ENCODE results near the gene LRTM2.
A peak's percentile ranks its signal among the peaks of the same experiment; 100 is the strongest.

LRTM2 gene

DNA sequence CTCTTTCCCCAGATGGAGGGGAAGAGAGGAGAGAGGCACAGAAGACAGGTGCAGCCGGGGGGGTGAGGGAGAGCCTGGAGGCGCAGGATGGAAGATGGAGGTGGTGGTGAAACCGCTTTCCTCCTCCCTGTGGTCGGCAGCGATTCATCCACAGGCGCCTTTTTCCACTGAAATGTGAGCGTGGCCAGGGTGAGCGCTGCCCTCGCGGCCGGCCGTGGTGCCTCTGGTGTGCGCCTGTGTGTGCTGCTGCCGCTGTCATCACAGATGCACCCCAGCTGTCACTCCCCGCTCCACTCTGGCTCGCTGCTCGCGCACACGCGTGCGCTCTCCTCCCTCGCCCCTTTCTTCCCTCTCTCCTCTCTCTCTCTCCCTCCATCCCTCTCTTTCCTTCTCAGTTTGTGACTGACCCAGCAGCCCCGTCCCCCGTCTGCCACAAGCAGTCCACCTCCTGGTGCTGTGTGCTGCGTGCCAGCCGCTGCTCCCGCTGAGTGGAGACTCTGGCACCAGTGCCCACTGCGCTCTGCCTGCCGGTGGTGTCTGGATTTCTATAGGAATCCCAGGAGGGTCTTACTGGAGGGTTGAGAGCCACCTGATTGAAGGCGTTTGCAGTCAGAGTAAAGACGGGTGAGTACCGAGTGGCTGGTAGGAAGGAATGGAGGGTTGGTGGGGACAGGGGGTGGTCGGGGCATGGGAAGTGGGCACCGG, at the start of gene LRTM2:
Gene LRTM2, plus strand, starts transcription at position 375 of the 705 bp plus-strand sequence. CDS start 7,584 bp downstream, outside the sequence.
- DNase-seq (ENCODE audit: low spot score) = no peak

DNA sequence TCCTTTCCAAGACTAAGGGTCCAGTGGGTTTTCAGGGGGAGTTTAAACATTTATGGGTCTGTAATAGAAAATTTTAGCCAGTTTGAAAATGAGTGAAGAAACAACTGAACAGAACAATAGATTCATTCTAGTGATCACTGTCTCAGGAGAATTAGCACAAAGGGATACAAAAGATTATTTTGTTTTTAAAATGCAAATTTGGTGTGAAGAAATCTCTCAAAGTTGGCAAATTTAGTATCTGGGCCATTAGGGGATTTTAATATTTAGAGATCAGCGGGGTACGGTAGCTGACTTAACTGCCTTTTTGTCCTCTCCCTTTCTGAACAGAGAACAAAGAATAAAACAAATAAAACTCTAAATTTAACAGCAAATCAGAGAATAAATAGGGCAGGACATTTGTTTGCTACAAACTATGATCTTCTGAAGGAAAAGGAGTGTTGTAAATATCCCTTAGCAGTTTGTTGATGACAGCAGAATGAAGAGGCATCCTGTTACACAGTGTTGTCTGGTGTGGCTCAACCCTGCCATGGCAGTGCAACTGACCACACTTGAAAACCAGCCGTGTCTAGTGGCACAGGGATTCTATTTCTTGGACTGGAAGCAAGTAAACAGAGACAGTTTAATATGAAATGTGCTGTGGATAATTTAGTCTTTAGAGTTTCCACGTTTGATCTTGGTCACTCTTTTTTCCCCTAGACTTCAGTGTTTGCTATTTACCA, 46.3 kb upstream of the LRTM2 start:
- DNase-seq (ENCODE audit: low spot score) = no peak

DNA sequence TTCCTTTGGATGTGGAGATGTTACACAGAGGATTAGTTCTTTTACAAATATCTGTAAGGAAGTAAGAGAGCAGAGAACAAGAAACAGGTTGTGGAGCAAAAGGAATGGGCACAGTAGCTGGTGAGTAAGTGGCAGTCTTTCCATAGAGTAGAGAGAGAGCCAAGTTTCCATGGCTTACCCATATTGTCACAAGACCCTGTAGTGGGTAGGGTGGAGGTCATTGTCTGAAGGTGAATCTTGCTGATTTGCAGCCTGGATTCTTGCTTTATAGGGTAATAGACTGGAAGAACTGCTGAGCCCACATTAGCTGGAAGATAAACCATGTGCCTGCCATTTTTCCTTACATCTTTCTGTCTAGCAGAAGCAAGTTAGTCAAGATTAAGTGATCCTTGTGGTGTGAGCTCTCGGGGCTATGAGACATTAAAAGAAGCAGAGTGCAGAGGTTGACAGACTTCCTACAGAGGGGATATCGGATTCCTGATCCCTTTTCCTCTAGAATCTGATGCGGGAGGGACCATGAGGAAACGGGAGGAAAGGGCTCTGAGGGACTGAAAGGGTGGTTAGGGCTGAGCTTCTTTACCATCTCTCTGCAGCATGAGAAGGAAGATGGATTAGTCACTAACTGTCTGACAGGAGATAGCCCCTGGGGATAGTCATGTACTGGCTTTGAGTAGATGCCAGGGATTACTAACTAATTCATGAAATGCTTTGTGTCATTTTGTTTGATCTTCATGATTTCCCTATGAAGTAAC, 44.0 kb upstream of the LRTM2 start:
- no peak for DNase-seq (ENCODE audit: low spot score)

DNA sequence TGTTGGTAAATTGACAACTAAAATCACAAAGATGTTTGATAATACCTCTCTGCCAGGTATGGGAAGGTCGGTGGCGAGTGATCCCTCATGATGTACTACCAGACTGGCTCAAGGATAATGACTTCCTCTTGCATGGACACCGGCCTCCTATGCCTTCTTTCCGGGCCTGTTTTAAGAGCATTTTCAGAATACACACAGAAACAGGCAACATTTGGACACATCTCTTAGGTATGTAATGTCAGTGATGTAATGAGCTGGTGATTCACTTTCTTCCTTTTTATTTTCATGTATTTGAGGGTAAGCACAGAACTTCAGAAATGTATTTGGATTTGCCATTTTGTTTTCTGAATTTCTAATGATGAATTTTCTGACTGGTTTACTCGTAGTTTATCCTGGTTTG, 42.6 kb upstream of the LRTM2 start:
- DNase-seq (ENCODE audit: low spot score) = no peak

DNA sequence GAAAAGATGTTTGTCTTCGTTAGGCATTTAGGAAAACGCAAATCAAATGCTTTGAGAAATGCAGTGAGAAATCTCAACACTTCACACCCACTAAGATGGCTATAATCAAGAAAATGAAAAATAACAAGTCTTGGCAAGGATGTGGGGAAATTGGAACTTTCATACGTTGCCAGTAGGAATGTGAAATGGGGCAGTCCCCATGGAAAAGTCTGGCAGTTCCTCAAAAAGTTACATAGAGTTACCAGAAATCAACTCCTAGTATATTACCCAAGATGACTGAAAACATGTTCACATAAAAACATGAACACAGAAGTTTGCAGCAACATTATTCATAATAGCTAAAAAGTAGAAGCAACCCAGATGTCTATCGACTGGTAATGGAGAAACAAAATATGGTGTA, 41.5 kb upstream of the LRTM2 start:
- DNase-seq (ENCODE audit: low spot score) = no peak

DNA sequence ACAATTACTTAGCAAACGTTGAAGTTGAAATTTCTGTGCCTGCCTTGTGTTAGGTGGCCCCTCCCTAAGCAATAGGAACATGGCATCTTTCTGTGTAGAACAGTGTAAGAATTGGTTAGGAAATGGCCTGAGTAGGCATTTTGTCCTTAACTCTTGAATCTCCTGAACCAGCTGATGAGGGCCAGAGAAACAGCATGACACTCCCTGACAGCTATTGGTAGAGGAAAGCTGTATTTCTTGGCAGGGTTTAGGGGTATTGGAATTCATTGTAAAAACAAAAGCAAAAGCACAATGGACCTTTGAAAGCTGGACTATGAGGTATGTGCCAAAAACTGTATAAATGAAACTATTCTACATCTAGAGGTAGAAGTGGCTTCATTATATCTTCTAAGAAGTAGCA, 40.6 kb upstream of the LRTM2 start:
- DNase-seq (ENCODE audit: low spot score) = no peak

DNA sequence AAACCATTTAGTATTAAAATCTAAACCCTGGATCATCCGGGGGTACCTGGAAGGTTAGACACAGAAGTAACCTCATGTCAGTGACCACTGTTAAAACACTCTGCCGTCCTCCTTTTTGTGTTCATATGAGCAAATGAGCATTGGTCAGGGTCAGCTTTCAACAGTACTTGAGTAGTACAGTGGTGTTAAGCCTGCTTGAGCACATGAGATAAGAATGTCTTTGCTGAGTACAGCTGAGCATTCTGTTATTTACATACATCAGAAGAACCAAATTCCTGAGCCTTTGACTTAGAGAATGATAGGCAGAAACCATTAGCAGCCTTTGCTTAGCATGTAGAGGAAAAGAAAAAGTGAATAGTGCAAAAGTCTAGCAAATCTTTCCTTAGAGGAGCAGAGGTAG, 38.6 kb upstream of the LRTM2 start:
- no peak for DNase-seq (ENCODE audit: low spot score)

DNA sequence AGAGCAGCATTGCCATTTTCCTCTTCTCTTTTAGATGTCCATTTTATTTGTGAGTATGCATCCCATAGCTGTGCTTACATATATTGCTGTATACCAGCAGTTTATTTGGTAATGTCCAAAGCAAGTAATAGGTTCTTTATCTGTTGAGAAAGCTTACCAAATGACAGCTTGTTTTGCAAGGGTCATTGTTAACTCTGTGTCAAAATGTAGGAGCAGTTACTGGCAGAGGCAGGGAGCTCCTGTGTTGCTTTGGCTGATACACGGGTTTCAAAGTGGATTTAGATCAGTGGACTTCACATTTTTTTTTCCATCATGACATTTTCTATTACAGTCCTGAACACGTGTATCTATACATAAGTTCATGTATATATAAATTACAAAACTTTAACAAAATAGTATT, 38.1 kb upstream of the LRTM2 start:
- DNase-seq (ENCODE audit: low spot score) = no peak

DNA sequence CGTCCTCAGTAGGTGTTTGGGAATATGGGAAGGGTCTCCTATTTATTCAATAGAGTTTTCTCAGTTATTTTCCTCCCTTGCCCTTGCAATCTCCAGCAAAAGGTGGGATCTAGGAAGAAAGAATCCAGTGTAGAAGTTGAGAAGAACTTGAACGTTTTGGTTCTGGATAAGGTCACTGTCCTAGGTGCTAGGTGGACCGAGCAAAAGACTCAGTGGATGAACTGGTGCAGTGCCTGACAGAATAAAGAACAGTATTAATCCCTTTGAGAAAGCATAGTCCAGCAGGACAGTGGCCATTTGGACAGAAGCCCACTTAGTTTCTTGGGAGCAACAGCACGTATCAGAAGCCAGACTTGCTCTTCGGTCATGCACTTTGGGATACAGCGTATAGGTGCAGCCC, 32.7 kb upstream of the LRTM2 start:
- DNase-seq (ENCODE audit: low spot score) = no peak

DNA sequence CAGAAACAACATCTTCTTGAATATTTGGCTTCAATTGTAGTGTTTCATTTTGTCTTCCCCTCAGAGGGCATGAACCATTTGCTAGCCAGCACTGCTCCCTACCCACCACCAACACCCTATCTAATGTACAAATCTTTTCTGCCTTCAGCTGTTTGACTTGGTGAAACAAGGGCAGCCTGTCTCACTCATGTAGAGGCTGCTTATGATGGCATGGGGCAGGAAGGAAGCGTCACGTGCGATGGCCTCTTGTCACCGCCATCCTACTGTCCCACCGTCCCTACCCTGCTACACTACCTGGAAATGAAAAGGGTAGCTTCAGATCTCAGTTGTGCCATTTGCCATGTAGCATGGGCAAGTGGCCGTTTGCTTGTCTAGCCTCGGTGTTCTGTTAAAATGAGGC, 29.9 kb upstream of the LRTM2 start:
- no peak for DNase-seq (ENCODE audit: low spot score)

DNA sequence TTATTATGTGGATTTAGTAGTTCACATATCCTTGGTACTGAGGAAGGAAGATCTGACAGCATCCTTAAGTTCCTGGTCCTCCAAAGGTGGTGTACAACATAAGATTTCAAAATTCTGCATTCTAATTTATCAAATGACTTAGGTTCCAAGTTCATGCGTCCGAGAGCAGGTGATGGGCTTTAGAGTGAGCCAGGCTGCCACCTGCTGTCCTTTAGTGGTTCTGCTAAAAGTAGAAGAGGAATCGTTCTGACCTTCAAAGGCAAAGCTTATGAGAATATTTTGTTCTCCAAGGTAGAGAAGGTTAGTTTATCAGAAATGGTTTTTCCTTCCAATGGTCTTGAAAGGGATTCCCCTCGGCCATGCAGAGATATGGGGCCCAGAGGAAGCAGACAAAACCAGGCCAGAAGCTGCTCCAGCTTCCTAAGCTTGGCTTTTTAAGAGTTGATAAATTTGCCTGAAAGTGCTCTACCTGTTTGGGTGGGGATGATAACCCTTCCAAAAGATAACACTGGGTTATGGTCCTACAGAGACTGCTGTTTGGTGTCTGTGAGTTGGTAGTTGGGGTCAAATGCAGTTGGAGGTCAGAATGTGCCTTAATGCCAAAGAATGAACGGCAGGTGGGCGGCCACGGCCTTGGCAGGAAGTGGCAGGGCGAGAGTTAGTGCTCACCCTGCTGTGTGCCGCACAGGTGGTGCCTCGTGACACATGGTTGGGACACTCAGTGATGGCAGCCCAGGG, 29.1 kb upstream of the LRTM2 start:
- peak; percentile 56 for DNase-seq (ENCODE audit: low spot score)

DNA sequence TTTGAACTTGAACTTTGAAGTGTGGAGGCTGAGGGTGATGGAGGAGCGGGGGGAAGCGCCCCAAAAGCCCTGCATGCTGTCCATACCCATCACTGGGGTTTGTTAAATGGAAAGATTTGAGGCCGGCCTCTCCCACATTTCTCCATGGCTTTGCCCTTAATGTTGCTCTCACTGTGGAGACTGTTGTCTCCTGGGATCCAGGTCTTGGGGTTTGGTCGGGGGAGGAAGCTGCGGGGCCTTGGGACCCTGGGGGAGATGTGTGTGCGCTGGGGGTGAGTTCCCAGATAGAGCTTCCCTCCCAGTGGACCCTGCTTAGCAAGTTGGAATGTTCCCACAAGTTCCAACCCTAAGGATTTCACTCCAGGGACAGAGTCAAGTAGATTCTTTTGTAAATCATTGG, 28.0 kb upstream of the LRTM2 start:
- no peak for DNase-seq (ENCODE audit: low spot score)

DNA sequence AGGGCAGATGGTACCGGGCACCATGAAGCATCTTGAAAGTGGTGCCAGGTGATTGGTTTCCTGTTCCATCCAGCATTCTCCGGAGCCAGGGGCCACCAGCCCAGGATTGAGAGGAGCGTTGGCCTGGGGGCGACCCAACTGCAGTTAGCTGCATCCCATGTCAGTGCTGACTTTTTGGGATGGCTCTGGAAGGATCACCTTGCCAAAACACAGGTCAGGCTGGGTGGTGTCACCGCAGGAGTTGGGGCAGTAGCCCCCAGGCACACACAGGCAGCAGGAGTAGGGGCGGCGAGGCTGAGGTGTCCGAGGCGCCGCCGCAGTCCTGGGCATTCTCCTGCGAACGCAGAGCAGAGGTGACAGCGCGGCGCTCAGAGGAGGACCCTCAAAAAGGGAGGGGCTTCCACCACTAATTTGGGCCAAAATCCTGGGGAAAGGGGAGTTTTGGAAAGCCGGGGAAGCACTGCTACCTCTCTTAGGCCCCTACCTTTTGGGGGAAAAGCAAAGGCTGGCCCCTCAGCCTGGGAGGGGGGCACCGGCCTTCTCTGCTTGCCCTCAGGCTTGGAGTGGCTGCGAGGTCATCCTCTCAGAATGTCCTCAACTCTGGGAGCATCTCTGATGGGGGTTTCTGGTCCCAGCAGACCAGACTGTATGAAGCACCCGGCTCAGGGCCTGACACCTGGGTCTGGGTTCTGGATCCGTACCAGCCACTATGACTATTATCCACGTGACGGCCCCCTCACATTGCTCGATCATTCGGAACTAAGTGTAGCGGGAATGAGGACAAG, 26.7 kb upstream of the LRTM2 start:
- DNase-seq (ENCODE audit: low spot score) = no peak

DNA sequence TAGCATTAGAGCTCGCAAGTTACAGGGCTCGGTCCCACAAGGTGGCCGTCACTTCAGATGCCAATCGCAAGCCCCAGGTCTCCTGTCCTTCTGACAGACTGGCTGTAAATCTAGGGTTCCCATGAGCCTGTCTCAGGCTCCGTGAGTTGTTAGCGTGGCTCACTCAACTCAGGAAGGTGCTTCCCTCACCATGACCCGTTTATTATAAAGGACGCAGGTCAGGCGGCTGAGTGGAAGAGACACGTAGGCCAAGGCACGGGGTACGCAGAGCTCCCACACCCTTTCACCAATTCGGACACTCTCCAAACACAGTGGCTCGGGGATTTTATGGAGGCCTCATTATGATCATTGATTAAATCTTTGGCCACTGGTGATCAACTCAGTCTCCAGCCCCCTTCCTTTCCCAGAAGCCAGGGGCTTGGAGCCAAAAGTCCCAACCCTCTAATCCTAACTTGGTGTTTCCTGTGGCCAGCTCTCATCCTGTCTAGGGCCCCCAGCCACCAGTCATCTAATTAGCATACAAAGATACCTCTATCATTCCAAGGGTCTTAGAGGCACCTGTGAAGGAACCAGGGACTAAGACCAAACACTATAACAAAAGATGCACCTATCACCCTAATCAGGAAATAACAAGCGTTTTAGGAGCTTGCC, 25.8 kb upstream of the LRTM2 start:
- DNase-seq (ENCODE audit: low spot score) = no peak

DNA sequence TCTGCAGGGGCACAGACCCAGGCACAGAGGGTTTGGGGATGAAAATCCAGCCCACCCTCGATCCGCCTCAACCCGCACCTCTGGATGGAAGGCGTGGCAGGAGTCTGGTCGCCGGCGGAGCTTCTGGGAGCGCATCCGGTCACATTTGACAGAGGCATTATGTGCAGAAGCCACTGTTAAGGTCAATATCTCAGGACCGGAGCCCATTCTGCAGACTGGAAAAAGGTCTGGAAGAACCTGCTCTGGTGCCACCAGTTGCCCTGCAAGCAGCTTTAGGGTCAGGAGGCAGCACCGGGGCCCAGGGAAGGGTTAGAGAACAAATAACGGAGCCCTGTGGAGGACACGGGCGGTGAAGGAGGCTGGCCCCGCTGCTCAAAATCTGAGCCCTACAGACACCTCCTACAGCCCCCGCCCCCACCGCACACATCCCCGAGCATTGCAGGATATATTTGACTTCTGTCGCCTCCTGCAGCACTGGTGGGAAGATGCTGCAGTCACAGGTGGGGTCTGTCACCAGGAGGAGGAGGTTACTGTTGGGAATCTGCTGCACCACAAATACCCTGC, 25.1 kb upstream of the LRTM2 start:
- no peak for DNase-seq (ENCODE audit: low spot score)

DNA sequence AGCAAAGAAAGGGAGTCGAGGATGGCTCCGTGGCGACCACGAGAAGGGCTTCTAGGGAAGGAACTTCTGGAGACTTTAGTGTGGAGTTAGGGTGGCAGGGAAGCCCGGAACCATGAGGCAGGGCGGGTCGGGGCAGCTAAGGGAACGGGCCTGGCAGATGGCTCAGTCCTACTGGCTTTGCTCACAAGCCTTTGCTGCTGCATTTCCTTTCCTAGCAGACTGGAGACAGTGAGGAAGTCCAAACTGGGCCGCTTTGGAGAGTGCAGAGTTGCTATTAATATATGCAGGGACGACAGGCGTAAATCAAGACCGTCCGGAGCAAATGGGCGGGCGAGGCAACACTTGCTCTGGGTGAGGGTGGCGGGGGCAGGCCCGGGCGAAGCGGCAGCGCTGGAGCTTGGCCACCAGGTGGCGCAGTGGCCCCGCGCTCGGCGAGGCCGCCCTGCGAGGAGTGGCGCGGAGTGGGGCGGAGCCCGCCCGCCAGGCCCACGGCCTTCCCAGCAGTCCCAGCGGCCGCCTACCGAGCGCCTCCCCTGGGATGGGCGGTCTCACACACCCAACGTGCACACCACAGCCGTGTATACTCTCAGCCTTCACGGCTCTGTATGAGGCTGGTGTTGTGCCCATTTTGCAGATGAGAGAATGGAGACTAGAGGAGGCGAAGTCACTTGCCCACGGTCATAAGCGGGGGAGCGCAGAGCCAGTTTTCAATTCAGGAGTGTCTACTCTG, 24.4 kb upstream of the LRTM2 start:
- peak; percentile 93 for DNase-seq (ENCODE audit: low spot score)

DNA sequence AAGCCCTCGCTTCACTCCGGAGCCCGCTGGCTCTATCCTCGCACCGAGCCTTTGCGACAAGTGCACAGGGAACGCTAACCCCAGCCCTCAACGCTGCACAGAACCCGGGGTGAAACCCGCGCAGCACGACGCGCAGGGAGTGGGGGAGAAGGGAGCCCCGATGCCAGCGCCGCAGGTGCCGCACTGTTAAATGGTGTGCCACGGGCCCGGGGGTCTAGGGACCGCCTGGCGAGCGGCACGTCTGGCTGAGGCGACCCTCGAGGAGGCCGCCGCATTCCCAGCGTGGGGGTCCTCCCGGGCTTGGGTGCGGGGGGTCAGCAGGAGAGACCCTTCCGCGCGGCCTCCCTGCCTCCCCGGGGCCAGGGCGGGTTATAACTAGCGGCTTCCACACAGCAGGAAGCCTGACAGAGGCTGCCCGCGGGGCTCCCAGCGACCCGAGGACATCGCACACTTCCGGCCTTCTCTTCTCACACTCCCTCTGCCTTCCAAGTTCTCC, 23.8 kb upstream of the LRTM2 start:
- DNase-seq (ENCODE audit: low spot score) = peak; percentile 44

DNA sequence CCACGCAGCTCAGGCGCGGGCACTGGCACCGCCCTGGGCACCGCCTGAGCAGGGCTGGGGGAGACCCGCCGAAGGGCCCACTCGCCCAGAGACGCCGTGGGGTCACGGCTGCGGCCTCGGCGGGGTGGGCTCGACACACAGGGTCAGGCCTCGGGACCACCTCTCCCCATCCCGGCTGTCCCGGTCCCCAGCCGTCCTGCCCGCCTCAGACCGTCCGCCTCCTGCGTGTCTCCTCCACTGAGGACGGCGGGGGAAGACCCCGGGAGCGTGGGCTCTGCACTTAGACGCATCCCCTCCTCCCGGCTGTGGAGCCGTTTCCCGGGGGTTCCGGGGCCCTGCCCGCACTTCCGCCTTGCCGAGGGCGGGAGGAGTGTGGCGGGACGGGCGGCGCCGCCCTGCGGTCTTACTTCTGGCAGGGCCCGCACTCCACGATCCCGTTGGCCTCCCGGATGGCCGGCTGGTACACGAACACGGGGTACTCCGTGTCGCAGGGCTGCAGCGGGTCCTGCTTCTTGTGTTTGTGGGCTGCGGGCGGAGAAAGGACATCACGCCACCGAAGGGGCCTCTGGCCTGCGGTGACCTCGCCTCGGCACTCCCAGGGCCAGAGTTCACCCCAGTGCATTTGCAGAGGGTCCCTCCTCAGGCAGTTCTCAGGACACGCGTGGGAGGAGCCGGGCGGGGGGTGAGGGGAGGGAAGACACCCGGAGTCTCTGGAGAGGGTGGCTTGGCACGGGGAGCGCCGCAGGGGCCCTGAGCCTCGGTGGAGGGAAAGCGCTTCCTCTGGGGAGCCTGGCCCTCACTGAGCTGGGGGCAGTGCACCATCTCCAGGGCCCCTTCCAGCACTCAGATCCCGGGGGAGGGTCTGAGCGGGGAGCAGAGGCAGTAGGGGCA, 23.1 kb upstream of the LRTM2 start:
- DNase-seq (ENCODE audit: low spot score) = peak; percentile 64

Data from germinal center (tissue), 1 donor.